Suprapubic skin (tissue), 4 donors: ENCODE data around the gene CORO2A. TPM values are rescaled to one million over a fixed set of nuclear protein-coding genes. Genes with fewer than 3 reads are reported as not detected.
A peak's percentile ranks its signal among the peaks of the same experiment; 100 is the strongest.

ENCODE experiments used
- DNase-seq, 2 donors: peaks; one replicate each; pipeline ENCODE4 v3.0.0-alpha.2; 2019; ENCODE audit warnings: low spot score in 2 of 2
- H3K27ac ChIP-seq: fragments of 200-600 bp; sonication (generic); one replicate; pipeline ENCODE4 v1.5.1; 2019
- H3K27me3 ChIP-seq: fragments of 200-600 bp; sonication (generic); one replicate; pipeline ENCODE4 v1.5.1; 2019
- H3K36me3 ChIP-seq: fragments of 200-600 bp; sonication (generic); one replicate; pipeline ENCODE4 v1.5.1; 2019
- H3K4me1 ChIP-seq: fragments of 200-600 bp; sonication (generic); one replicate; pipeline ENCODE4 v1.5.1; 2019
- H3K4me3 ChIP-seq: fragments of 200-600 bp; sonication (generic); one replicate; pipeline ENCODE4 v1.5.1; 2019; ENCODE audit warnings: mild to moderate bottlenecking
- H3K9me3 ChIP-seq: fragments of 200-600 bp; sonication (generic); one replicate; pipeline ENCODE4 v1.5.1; 2019
- EP300 ChIP-seq: sonication (generic); formaldehyde crosslinking; IDR thresholded peaks from one replicate; pipeline ENCODE4 v1.6.1; 2017; ENCODE audit warnings: antibody characterized with exemption
- POLR2A ChIP-seq, 2 donors: fragments of 450-650 bp; IDR thresholded peaks; one replicate each; pipeline ENCODE4 v1.6.1; 2017; ENCODE audit warnings: antibody characterized with exemption in 2 of 2, mild to moderate bottlenecking in 2 of 2, moderate library complexity in 2 of 2
- POLR2AphosphoS5 ChIP-seq, 3 donors: sonication (generic); formaldehyde crosslinking; IDR thresholded peaks; one replicate each; pipeline ENCODE4 v1.6.1; 2017; ENCODE audit warnings: antibody characterized with exemption in 3 of 3
- WGBS: methylation state at CpG from one replicate; pipeline ENCODE4 v1.1.5; 2018; 5-methylcytosine and 5-hydroxymethylcytosine counted together
- total RNA-seq, 4 donors: library from RNA; depleted of rRNA; stranded (reverse); fragments of >200 nt; gene quantifications; one replicate each; pipeline ENCODE4 v1.1.0, GENCODE V29; 2016
- TF ChIP-seq, protein P1 (sequence below), 2 donors: fragments of 200-600 bp in 1 of 2; fragments of 450-650 bp in 1 of 2; sonication (generic) in 1 of 2; IDR thresholded peaks; one replicate each; pipeline ENCODE4 v1.5.1; 2016 to 2019; ENCODE audit warnings: antibody characterized with exemption in 2 of 2, mild to moderate bottlenecking in 1 of 2, moderate library complexity in 1 of 2

CORO2A gene
- total RNA-seq, 4 donors from 2014 or later = 17.5 to 25.0 (median 19.9) TPM

DNA sequence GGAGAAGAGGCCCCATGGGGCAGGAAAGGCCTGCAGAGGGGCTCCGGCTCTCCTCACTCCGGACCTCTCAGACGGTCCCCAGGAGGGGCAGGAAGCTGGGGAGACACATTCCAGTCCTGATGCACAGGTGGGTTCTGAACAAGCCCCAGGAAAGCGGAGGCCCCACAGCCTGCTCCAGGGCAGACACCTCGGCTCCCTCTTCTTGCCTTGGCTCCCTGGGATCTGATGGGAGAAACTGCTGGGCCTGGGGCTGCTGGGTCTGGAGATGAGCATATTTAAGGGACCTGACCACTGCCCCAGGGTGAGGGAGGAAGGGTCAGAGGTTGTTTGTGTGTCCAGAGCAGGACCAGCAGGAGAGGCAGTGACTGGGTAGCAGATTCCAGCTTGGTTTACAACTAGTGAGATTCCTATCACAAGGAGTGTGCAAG lies 1.2 kb downstream of the CORO2A start:
- Histone ChIP-seq H3K4me3 (peak overlapping the region; percentile 79), H3K27ac (no peak overlapping the region), H3K4me1 (peaks cover 18% of the 10 kb centered on the region), H3K27me3 (no peaks in the 10 kb centered on the region), H3K36me3 (no peaks in the 10 kb centered on the region), H3K9me3 (no peaks in the 10 kb centered on the region)
- TF ChIP-seq, protein P1, sequence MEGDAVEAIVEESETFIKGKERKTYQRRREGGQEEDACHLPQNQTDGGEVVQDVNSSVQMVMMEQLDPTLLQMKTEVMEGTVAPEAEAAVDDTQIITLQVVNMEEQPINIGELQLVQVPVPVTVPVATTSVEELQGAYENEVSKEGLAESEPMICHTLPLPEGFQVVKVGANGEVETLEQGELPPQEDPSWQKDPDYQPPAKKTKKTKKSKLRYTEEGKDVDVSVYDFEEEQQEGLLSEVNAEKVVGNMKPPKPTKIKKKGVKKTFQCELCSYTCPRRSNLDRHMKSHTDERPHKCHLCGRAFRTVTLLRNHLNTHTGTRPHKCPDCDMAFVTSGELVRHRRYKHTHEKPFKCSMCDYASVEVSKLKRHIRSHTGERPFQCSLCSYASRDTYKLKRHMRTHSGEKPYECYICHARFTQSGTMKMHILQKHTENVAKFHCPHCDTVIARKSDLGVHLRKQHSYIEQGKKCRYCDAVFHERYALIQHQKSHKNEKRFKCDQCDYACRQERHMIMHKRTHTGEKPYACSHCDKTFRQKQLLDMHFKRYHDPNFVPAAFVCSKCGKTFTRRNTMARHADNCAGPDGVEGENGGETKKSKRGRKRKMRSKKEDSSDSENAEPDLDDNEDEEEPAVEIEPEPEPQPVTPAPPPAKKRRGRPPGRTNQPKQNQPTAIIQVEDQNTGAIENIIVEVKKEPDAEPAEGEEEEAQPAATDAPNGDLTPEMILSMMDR (IDR thresholded peaks at IDR 0.05) = no peak
- no peak for TF ChIP-seq EP300
- no peak for TF ChIP-seq POLR2AphosphoS5 (IDR thresholded peaks at IDR 0.05)
- no peak for TF ChIP-seq POLR2A (IDR thresholded peaks at IDR 0.05)
- WGBS = 51% methylated on average over 4 of the region's 5 CpGs
- no peak for DNase-seq

DNA sequence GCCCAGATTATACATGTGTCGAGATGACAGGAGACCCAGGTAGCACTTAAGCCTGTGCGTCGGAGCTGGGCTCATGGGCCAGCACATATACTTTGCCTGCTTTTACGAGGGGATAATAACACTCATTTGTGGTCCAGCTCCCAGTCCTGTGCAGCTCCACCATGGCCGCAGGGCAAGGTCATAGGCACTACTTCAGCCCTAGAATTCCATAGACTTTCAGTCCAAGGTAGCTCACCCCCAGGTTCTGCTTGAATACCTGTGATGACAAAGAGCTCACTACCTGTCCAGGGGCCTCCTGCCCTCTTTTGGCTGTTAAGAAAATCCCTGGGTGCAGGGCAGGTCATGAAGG lies 1.7 kb downstream of the CORO2A start:
- Histone ChIP-seq H3K4me1 (peaks cover 23% of the 10 kb centered on the region), H3K9me3 (no peaks in the 10 kb centered on the region), H3K27me3 (no peaks in the 10 kb centered on the region), H3K36me3 (no peaks in the 10 kb centered on the region), H3K27ac (no peak overlapping the region), H3K4me3 (peak overlapping the region; percentile 79)
- TF ChIP-seq EP300 = no peak
- TF ChIP-seq, protein P1 (IDR thresholded peaks at IDR 0.05) = no peak
- TF ChIP-seq POLR2A (IDR thresholded peaks at IDR 0.05) = no peak
- no peak for TF ChIP-seq POLR2AphosphoS5 (IDR thresholded peaks at IDR 0.05)
- WGBS = 74% methylated on average over 5 of the region's 5 CpGs
- no peak for DNase-seq

DNA sequence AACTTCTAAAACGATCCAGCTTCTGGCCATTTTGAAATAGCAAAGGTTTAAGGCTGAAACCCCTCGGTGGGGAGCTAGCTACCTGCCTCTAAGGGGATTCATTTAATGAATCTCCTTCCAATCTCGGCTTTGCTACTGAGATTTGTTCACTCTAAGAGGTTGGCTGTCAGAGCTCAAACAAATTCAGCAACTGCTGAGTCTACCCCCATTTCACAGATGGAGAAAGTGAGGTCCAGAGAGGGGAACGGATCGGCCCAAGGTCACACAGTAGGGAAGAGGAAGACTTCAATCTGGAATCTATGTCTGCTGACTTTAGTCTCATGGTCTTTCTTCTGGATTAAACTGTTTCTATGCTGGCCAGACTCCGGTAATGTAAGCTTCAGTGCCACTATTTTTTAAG lies 3.0 kb downstream of the CORO2A start:
- 86% methylated on average over 6 of the region's 6 CpGs for WGBS
- peaks cover 23% of the 10 kb centered on the region for H3K4me1 ChIP-seq
- TF ChIP-seq, protein P1 (IDR thresholded peaks at IDR 0.05) = no peak
- no peak for TF ChIP-seq POLR2A (IDR thresholded peaks at IDR 0.05)
- TF ChIP-seq EP300 = no peak
- no peak for TF ChIP-seq POLR2AphosphoS5 (IDR thresholded peaks at IDR 0.05)
- no peak overlapping the region for H3K27ac ChIP-seq
- no peaks in the 10 kb centered on the region for H3K36me3 ChIP-seq
- no peaks in the 10 kb centered on the region for H3K9me3 ChIP-seq
- H3K27me3 ChIP-seq = no peaks in the 10 kb centered on the region
- H3K4me3 ChIP-seq = no peak overlapping the region
- no peak for DNase-seq

DNA sequence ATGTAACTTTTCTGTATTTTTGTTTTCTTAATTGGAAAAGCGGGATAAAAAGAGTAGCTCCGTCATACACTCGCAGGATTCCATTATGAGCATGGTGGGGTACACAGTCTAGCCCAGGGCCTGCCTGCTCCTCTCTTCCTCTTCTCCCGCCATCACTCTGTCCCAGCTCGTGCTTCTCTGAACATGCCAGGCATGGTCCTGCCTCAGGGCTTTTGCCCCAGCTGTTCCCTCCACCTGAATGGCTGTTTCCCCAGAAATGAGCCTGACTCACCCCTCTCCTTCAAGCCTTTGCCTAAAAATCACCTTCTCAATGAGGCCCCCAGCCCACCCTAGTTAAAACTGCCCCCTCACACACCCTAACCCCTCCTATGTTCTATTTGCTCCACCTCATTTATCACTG lies 4.5 kb downstream of the CORO2A start:
- no peak for DNase-seq
- Histone ChIP-seq H3K4me3 (no peak overlapping the region), H3K27ac (no peak overlapping the region), H3K4me1 (peaks cover 18% of the 10 kb centered on the region), H3K27me3 (no peaks in the 10 kb centered on the region), H3K9me3 (no peaks in the 10 kb centered on the region), H3K36me3 (no peaks in the 10 kb centered on the region)
- TF ChIP-seq POLR2AphosphoS5 (IDR thresholded peaks at IDR 0.05) = no peak
- TF ChIP-seq POLR2A (IDR thresholded peaks at IDR 0.05) = no peak
- no peak for TF ChIP-seq EP300
- WGBS = 79% methylated on average over 5 of the region's 5 CpGs

DNA sequence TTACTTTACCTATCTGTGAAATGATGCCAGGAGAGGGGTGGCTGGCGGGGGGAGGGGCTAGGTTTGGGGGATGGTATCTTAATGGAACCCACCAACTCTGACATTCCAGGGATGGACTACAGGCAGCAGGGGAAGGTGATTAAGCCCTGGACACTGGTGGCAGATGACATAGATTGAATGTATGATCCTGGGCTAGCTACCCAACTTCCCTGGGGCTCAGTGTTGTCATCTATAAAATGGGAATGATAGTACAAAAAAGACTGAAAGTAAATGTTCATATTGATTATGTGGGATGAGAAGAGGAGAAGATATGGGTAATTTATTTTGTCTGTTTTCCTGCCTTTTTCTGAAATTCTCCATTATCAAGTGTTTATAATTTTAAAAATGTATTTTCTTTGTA lies 6.2 kb downstream of the CORO2A start:
- H3K36me3 ChIP-seq = no peaks in the 10 kb centered on the region
- no peak overlapping the region for H3K27ac ChIP-seq
- H3K4me3 ChIP-seq = no peak overlapping the region
- TF ChIP-seq POLR2AphosphoS5 (IDR thresholded peaks at IDR 0.05) = no peak
- no peak for TF ChIP-seq POLR2A (IDR thresholded peaks at IDR 0.05)
- TF ChIP-seq EP300 = no peak
- TF ChIP-seq, protein P1 (IDR thresholded peaks at IDR 0.05) = no peak
- WGBS = 36% methylated on average over 1 of the region's 1 CpG
- peaks cover 6% of the 10 kb centered on the region for H3K4me1 ChIP-seq
- H3K27me3 ChIP-seq = no peaks in the 10 kb centered on the region
- no peak for DNase-seq
- H3K9me3 ChIP-seq = no peaks in the 10 kb centered on the region

DNA sequence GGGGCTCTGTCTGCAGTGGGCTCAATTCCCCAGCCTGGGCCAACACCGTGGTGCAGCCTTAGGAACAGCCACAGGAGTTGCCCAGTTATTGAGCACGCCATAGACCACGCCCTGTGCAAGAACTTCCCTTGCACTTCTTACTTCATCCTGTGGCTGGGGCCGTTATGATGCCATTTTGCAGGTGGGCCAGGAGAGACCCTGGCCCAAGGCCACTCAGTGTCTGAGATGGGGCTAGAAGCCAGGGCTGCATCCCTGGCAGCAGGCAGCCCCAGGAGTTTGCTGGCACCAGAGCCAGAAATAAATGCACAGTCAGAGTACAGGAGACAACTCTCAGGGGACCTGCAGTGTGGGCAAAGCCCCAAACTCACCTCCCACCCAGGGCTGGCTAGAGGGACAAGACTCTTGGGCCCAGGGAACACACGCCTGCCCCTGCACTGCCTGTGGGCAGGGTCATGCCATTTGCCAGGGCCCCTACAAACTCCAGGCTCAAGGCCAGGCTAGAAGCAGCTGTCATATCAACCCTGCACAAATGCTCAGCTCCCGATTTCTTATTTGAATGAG lies 6.7 kb downstream of the CORO2A start:
- TF ChIP-seq, protein P1 (IDR thresholded peaks at IDR 0.05) = no peak
- TF ChIP-seq POLR2AphosphoS5 (IDR thresholded peaks at IDR 0.05) (no peak), POLR2A (IDR thresholded peaks at IDR 0.05) (no peak), EP300 (no peak)
- 29% methylated on average over 4 of the region's 6 CpGs for WGBS
- Histone ChIP-seq H3K36me3 (no peaks in the 10 kb centered on the region), H3K27me3 (no peaks in the 10 kb centered on the region), H3K4me1 (peaks cover 5% of the 10 kb centered on the region), H3K9me3 (no peaks in the 10 kb centered on the region), H3K27ac (no peak overlapping the region), H3K4me3 (no peak overlapping the region)
- DNase-seq = no peak
